Measurements from ENCODE around the gene SREBF1.
A peak's percentile ranks its signal among the peaks of the same experiment; 100 is the strongest.
"Not testable (repeated sequence)": the region's sequence is repeated elsewhere in the genome, so short reads cannot be mapped to it uniquely, and the experiment has no call there.

SREBF1 gene

GRCh38 chr17:17813055-17813724 lies 23.6 kb downstream of the SREBF1 start:
- DNase-seq (ENCODE audit: low read depth in 4 of 4, low spot score in 1 of 4): no peak

GRCh38 chr17:17812211-17813054 lies 24.4 kb downstream of the SREBF1 start:
- DNase-seq (ENCODE audit: low read depth in 4 of 4, low spot score in 1 of 4): peak in 3 of 4 experiments; percentile 44 to 50 (median 48)

- no peak for DNase-seq (ENCODE audit: low read depth in 4 of 4, low spot score in 1 of 4)
Measured at GRCh38 chr17:17811381-17812210, 25.2 kb downstream of the SREBF1 start.

GRCh38 chr17:17810895-17811248 lies 25.9 kb downstream of the SREBF1 start:
- DNase-seq (ENCODE audit: low read depth in 4 of 4, low spot score in 1 of 4): no peak

GRCh38 chr17:17810084-17810894 lies 26.5 kb downstream of the SREBF1 start:
- DNase-seq (ENCODE audit: low read depth in 4 of 4, low spot score in 1 of 4): no peak

GRCh38 chr17:17809531-17810083 lies 27.2 kb downstream of the SREBF1 start:
- no peak for DNase-seq (ENCODE audit: low read depth in 4 of 4, low spot score in 1 of 4)

- DNase-seq (ENCODE audit: low read depth in 4 of 4, low spot score in 1 of 4): no peak
Measured at GRCh38 chr17:17808706-17809432, 27.9 kb downstream of the SREBF1 start.

GRCh38 chr17:17808200-17808599 lies 28.6 kb downstream of the SREBF1 start:
- DNase-seq (ENCODE audit: low read depth in 4 of 4, low spot score in 1 of 4): not testable (repeated sequence)

- no peak for DNase-seq (ENCODE audit: low read depth in 4 of 4, low spot score in 1 of 4)
Measured at GRCh38 chr17:17807440-17807839, 29.3 kb downstream of the SREBF1 start.

GRCh38 chr17:17806611-17807274 lies 30.0 kb downstream of the SREBF1 start:
- no peak for DNase-seq (ENCODE audit: low read depth in 4 of 4, low spot score in 1 of 4)

GRCh38 chr17:17806035-17806434 lies 30.8 kb downstream of the SREBF1 start:
- DNase-seq (ENCODE audit: low read depth in 4 of 4, low spot score in 1 of 4): no peak

- no peak for DNase-seq (ENCODE audit: low read depth in 4 of 4, low spot score in 1 of 4)
Measured at GRCh38 chr17:17805575-17805974, 31.2 kb downstream of the SREBF1 start.

- no peak for DNase-seq (ENCODE audit: low read depth in 4 of 4, low spot score in 1 of 4)
Measured at GRCh38 chr17:17804007-17804406, 32.8 kb downstream of the SREBF1 start.

GRCh38 chr17:17801800-17802481 lies 34.8 kb downstream of the SREBF1 start:
- no peak for DNase-seq (ENCODE audit: low read depth in 4 of 4, low spot score in 1 of 4)

GRCh38 chr17:17800504-17801021 lies 36.2 kb downstream of the SREBF1 start:
- no peak for DNase-seq (ENCODE audit: low read depth in 4 of 4, low spot score in 1 of 4)

- DNase-seq (ENCODE audit: low read depth in 4 of 4, low spot score in 1 of 4): no peak
Measured at GRCh38 chr17:17798573-17799255, 38.1 kb downstream of the SREBF1 start.

GRCh38 chr17:17798010-17798556 lies 38.7 kb downstream of the SREBF1 start:
- DNase-seq (ENCODE audit: low read depth in 4 of 4, low spot score in 1 of 4): no peak

All from stimulated activated CD4-positive, alpha-beta T cell treated with anti-CD3 and anti-CD28 coated beads, Interleukin-1b, Interleukin-23, amount 100 ng/mL, for 24 hours (primary cell).